Measurements from ENCODE around the gene SORL1-AS1.

The SORL1-AS1 gene

GRCh38 chr11:121415856-121416255 is 36.9 kb downstream of the SORL1-AS1 start:
- TF ChIP-seq PBX3 (IDR thresholded peaks at IDR 0.05) (no peak), RXRA (IDR thresholded peaks at IDR 0.05; ENCODE audit: borderline replicate concordance, low read depth) (no peak), MXI1 (IDR thresholded peaks at IDR 0.05; ENCODE audit: low read depth, low read length) (no peak), GABPA (IDR thresholded peaks at IDR 0.05; ENCODE audit: low read depth) (no peak), POLR2AphosphoS5 (IDR thresholded peaks at IDR 0.05; ENCODE audit: low read depth, low read length) (no peak), RCOR1 (IDR thresholded peaks at IDR 0.05; ENCODE audit: low read length) (no peak), JUND (IDR thresholded peaks at IDR 0.05) (no peak), GATA2 (CRISPR knock-in tag; IDR thresholded peaks at IDR 0.05) (no peak), EP300 (IDR thresholded peaks at IDR 0.05; ENCODE audit: borderline replicate concordance in 1 of 2, low read depth in 1 of 2, low read length in 1 of 2) (no peak), SMC3 (IDR thresholded peaks at IDR 0.05; ENCODE audit: low read depth, low read length) (no peak), IRF3 (IDR thresholded peaks at IDR 0.05; ENCODE audit: low read depth, low read length) (no peak), RFX5 (IDR thresholded peaks at IDR 0.05; ENCODE audit: low read length) (no peak), TAF1 (IDR thresholded peaks at IDR 0.05; ENCODE audit: borderline replicate concordance, low read depth, low read length) (no peak), ELF1 (IDR thresholded peaks at IDR 0.05) (no peak), FOXM1 (IDR thresholded peaks at IDR 0.05; ENCODE audit: low read depth) (no peak), SIN3A (IDR thresholded peaks at IDR 0.05; ENCODE audit: borderline replicate concordance, low read depth, low read length) (no peak), EZH2phosphoT487 (IDR thresholded peaks at IDR 0.05; ENCODE audit: borderline replicate concordance, low read depth) (no peak), RAD21 (IDR thresholded peaks at IDR 0.05; ENCODE audit: low read length) (no peak)
- TF ChIP-seq, protein P1, sequence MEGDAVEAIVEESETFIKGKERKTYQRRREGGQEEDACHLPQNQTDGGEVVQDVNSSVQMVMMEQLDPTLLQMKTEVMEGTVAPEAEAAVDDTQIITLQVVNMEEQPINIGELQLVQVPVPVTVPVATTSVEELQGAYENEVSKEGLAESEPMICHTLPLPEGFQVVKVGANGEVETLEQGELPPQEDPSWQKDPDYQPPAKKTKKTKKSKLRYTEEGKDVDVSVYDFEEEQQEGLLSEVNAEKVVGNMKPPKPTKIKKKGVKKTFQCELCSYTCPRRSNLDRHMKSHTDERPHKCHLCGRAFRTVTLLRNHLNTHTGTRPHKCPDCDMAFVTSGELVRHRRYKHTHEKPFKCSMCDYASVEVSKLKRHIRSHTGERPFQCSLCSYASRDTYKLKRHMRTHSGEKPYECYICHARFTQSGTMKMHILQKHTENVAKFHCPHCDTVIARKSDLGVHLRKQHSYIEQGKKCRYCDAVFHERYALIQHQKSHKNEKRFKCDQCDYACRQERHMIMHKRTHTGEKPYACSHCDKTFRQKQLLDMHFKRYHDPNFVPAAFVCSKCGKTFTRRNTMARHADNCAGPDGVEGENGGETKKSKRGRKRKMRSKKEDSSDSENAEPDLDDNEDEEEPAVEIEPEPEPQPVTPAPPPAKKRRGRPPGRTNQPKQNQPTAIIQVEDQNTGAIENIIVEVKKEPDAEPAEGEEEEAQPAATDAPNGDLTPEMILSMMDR (IDR thresholded peaks at IDR 0.05) = no peak
- H3K79me2 ChIP-seq (ENCODE audit: insufficient read depth) = no peaks in the 10 kb centered on the region
- H2AFZ ChIP-seq (ENCODE audit: low read depth) = no peak overlapping the region
- no peak overlapping the region for H3K4me3 ChIP-seq (ENCODE audit: low read depth in 2 of 2, low read length in 1 of 2)
- POLR2A ChIA-PET = no interaction called here
- no peaks in the 10 kb centered on the region for H3K9me3 ChIP-seq
- CTCF ChIA-PET = no interaction called here
- no peak overlapping the region for H3K4me2 ChIP-seq
- H4K20me1 ChIP-seq (ENCODE audit: insufficient read depth) = no peaks in the 10 kb centered on the region
- no peaks in the 10 kb centered on the region for H3K27me3 ChIP-seq (ENCODE audit: insufficient read depth)
- WGBS (ENCODE audit: low lambda C conversion rate) = 24% methylated on average over 1 of the region's 1 CpG
- H3F3A ChIP-seq (replicated peaks; ENCODE audit: insufficient read depth) = no peaks in the 10 kb centered on the region
- no peak for DNase-seq
- no peak overlapping the region for H3K9ac ChIP-seq
- H3K27ac ChIP-seq (ENCODE audit: low read depth in 2 of 2, low read length in 1 of 2) = no peak overlapping the region
- no peaks in the 10 kb centered on the region for H3K36me3 ChIP-seq (replicated peaks in 1 of 2; ENCODE audit: control insufficient read depth in 1 of 2, insufficient read depth in 2 of 2, low read length in 1 of 2)
- no peaks in the 10 kb centered on the region; a peak in 1 of 4 replicates for H3K4me1 ChIP-seq (ENCODE audit: control insufficient read depth in 1 of 2, insufficient read depth in 2 of 2, low read depth in 1 of 2, low read length in 1 of 2)
- H3K9me2 ChIP-seq = no peaks in the 10 kb centered on the region

All from SK-N-SH (cell line).